ENCODE data around the gene CRYBB2. TPM values are rescaled to one million over a fixed set of nuclear protein-coding genes. Genes with fewer than 3 reads are reported as not detected.

The CRYBB2 gene, protein sequence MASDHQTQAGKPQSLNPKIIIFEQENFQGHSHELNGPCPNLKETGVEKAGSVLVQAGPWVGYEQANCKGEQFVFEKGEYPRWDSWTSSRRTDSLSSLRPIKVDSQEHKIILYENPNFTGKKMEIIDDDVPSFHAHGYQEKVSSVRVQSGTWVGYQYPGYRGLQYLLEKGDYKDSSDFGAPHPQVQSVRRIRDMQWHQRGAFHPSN
- total RNA-seq = under 1 TPM in 1 of 4 donors, not detected in 3; 0.45 TPM

GRCh38 chr22:25219211-25219689 is at the start of gene CRYBB2:
TSS of gene CRYBB2 (plus strand) at chr22:25219639. CDS start at chr22:25221430, 1,791 bp downstream.
- Histone ChIP-seq H3K4me1 (no peaks in the 10 kb centered on the region), H3K36me3 (no peaks in the 10 kb centered on the region), H3K27me3 (no peaks in the 10 kb centered on the region), H3K9me3 (no peaks in the 10 kb centered on the region), H3K4me3 (replicated peaks in 1 of 3) (no peak within 1 kb of the TSS), H3K27ac (no peak within 1 kb of the TSS)
- intact Hi-C loops (cut with DNase I) = no loop called here
- TF ChIP-seq POLR2A (IDR thresholded peaks at IDR 0.05) = no peak
- no peak for TF ChIP-seq CTCF (IDR thresholded peaks at IDR 0.05)
- WGBS, 2 donors = 91 to 93% methylated on average over 17 to 19 of the region's 19 CpGs
- no peak for DNase-seq

- intact Hi-C loops (cut with DNase I) = loop anchor here (10.0 kb wide), 1 partner anchor 56 kb away; no protein-coding TSS in a partner anchor
- peak overlapping the region in 2 of 3 donors; percentile 34 to 62 for H3K27ac ChIP-seq
These were observed 48.9 kb upstream of the CRYBB2 start for GRCh38 chr22:25170426-25170980.

GRCh38 chr22:25172153-25172552 is 47.3 kb upstream of the CRYBB2 start:
- 73 to 77% methylated on average over 5 of the region's 5 CpGs for WGBS, 2 donors
- H3K4me1 ChIP-seq = peaks cover 3 to 17% of the 10 kb centered on the region in 2 donors
- TF ChIP-seq POLR2A (IDR thresholded peaks at IDR 0.05) = no peak
- peak in 5 of 6 experiments; percentile 30 to 51 (median 40) for TF ChIP-seq CTCF (IDR thresholded peaks at IDR 0.05)
- H3K4me3 ChIP-seq (replicated peaks in 1 of 3) = no peak overlapping the region
- H3K9me3 ChIP-seq = no peaks in the 10 kb centered on the region
- intact Hi-C loops (cut with DNase I) = loop anchor here (10.0 kb wide), 1 partner anchor 57 kb away; no protein-coding TSS in a partner anchor
- DNase-seq = peak; percentile 34 to 41
- H3K27ac ChIP-seq = no peak overlapping the region
- H3K36me3 ChIP-seq = peaks cover 19 to 35% of the 10 kb centered on the region in 2 donors
- no peaks in the 10 kb centered on the region for H3K27me3 ChIP-seq

More at GRCh38 chr22:25170426-25170980, 48.9 kb upstream of the CRYBB2 start:
- WGBS, 2 donors = 72 to 81% methylated on average over 12 to 16 of the region's 16 CpGs
- H3K4me1 ChIP-seq = peaks cover 3 to 20% of the 10 kb centered on the region in 2 donors
- TF ChIP-seq POLR2A (IDR thresholded peaks at IDR 0.05) (no peak), CTCF (IDR thresholded peaks at IDR 0.05) (no peak)
- no peak overlapping the region for H3K4me3 ChIP-seq (replicated peaks in 1 of 3)
- no peaks in the 10 kb centered on the region for H3K27me3 ChIP-seq
- H3K9me3 ChIP-seq = no peaks in the 10 kb centered on the region
- peaks cover 13 to 22% of the 10 kb centered on the region in 2 donors for H3K36me3 ChIP-seq
- DNase-seq = peak; percentile 66 to 71

- Histone ChIP-seq H3K27ac (no peak overlapping the region), H3K9me3 (no peaks in the 10 kb centered on the region), H3K4me3 (replicated peaks in 1 of 3) (no peak overlapping the region), H3K27me3 (no peaks in the 10 kb centered on the region), H3K4me1 (peaks cover 3 to 13% of the 10 kb centered on the region in 2 donors), H3K36me3 (peaks cover 26 to 48% of the 10 kb centered on the region in 2 donors)
- WGBS, 2 donors = 90 to 95% methylated on average over 11 to 13 of the region's 13 CpGs
- no peak for DNase-seq
- intact Hi-C loops (cut with DNase I) = loop anchor here (10.0 kb wide), 1 partner anchor 60 kb away; no protein-coding TSS in a partner anchor
- no peak for TF ChIP-seq POLR2A (IDR thresholded peaks at IDR 0.05)
- TF ChIP-seq CTCF (IDR thresholded peaks at IDR 0.05) = no peak
These were observed 45.1 kb upstream of the CRYBB2 start for GRCh38 chr22:25174156-25174887.
